A673 (cell line): ENCODE results near the gene SKAP1.

Source experiments
- EZH2 ChIP-seq: fragments of 200-600 bp; sonication (generic); IDR thresholded peaks from 2 replicates; pipeline ENCODE4 v1.6.1; 2017; ENCODE audit warnings: borderline replicate concordance, low read depth, mild to moderate bottlenecking, mixed read lengths, antibody characterized with exemption, low read length; ENCODE audit not compliant: poor library complexity, severe bottlenecking
- TF ChIP-seq, protein P1 (sequence below): fragments of 300-800, 200-600 bp; sonication (generic); conservative IDR thresholded peaks from 2 replicates; pipeline ENCODE4 v1.5.1; 2017; ENCODE audit warnings: low read depth, mild to moderate bottlenecking, antibody characterized with exemption, low read length, moderate library complexity, mixed read lengths

DNA sequence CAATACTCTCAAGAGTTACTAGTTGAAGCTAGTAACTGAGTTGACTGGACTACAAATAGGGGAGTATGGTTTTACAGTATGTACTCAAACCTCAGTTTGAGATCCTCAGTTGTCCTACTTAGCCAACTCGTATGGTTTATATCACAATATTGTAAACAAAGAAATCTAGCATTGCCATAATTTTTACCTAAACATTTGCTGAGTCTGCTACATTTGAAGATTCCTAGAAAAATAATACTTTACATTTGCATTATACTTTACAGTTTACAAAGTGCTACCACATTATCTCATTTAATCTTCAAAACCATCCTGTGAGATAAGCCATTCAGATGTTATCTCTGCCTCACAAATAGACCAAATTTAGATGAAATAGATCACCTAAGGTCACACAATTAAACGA, 345.1 kb downstream of the SKAP1 start:
- TF ChIP-seq, protein P1, sequence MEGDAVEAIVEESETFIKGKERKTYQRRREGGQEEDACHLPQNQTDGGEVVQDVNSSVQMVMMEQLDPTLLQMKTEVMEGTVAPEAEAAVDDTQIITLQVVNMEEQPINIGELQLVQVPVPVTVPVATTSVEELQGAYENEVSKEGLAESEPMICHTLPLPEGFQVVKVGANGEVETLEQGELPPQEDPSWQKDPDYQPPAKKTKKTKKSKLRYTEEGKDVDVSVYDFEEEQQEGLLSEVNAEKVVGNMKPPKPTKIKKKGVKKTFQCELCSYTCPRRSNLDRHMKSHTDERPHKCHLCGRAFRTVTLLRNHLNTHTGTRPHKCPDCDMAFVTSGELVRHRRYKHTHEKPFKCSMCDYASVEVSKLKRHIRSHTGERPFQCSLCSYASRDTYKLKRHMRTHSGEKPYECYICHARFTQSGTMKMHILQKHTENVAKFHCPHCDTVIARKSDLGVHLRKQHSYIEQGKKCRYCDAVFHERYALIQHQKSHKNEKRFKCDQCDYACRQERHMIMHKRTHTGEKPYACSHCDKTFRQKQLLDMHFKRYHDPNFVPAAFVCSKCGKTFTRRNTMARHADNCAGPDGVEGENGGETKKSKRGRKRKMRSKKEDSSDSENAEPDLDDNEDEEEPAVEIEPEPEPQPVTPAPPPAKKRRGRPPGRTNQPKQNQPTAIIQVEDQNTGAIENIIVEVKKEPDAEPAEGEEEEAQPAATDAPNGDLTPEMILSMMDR, result no peak
- TF ChIP-seq EZH2, result no peak
